HepG2 (cell line): ENCODE data around the gene SHISA9. TPM values are rescaled to one million over a fixed set of nuclear protein-coding genes. Genes with fewer than 3 reads are reported as not detected.

Experiments used
- ATAC-seq: fragments of 200-7000 bp; cut with Tn5 transposase; 3 replicates; pipeline ENCODE4 v1.9.1; 2020; ENCODE audit warnings: mild to moderate bottlenecking, moderate library complexity
- BruUV-seq: library from RNA; stranded (reverse); fragments of 400-500 nt; replicated peaks from 2 replicates; lab custom pipeline; 2021; lab: Mats Ljungman, UMichigan
- CTCF ChIA-PET: fragments of 300-600 bp; formaldehyde crosslinking; extraction: SDS; loops from one replicate; lab custom pipeline; 2021; ENCODE audit warnings: low total read pairs, inconsistent platforms, low intra/inter-chr PET ratio; lab: Yijun Ruan, JAX
- POLR2A ChIA-PET: fragments of 350-600 bp; sonication (Branson Sonifier 250); formaldehyde crosslinking; loops from one replicate; lab custom pipeline; 2020; ENCODE audit warnings: antibody characterized with exemption, inconsistent platforms; lab: Yijun Ruan, JAX
- DNase-seq: peaks from one replicate; pipeline ENCODE4 v3.0.0-alpha.2; 2015; ENCODE audit warnings: low spot score
- FAIRE-seq: peaks from 3 replicates; lab custom pipeline; 2011; peaks lifted over from hg19 to GRCh38; lab: Jason Lieb, UNC
- H2AFZ ChIP-seq: one replicate; pipeline ENCODE4 v1.6.1; 2011; ENCODE audit warnings: low read length, inconsistent platforms
- H3K27ac ChIP-seq: fragments of 300-600 bp; 3 replicates; pipeline ENCODE4 v1.8.0; 2011; ENCODE audit warnings: mixed run types, mild to moderate bottlenecking, mixed read lengths, low read length, inconsistent platforms; ENCODE audit not compliant: insufficient read depth; ENCODE audit errors: extremely low read length
- H3K27me3 ChIP-seq, 2 experiments: fragments of 200-600 bp in 1 of 2; 2 replicates in 1 of 2; 3 replicates in 1 of 2; pipeline versions ENCODE4 v1.6.0 to v1.8.0; 2011; ENCODE audit warnings: low read length in 2 of 2, mild to moderate bottlenecking in 2 of 2, moderate library complexity in 2 of 2, inconsistent platforms in 1 of 2; ENCODE audit not compliant: insufficient read depth in 2 of 2, control insufficient read depth in 1 of 2
- H3K36me3 ChIP-seq, 2 experiments: fragments of 200-600 bp in 1 of 2; replicated peaks in 1 of 2; 2 replicates in 1 of 2; 3 replicates in 1 of 2; pipeline versions ENCODE4 v1.5.1 to v1.8.0; 2011; ENCODE audit warnings: low read length in 2 of 2, inconsistent platforms in 1 of 2; ENCODE audit not compliant: insufficient read depth in 2 of 2, control insufficient read depth in 1 of 2
- H3K4me1 ChIP-seq: 2 replicates; pipeline ENCODE4 v1.5.1; 2012; ENCODE audit warnings: low read length, inconsistent platforms; ENCODE audit not compliant: insufficient read depth
- H3K4me2 ChIP-seq: 2 replicates; pipeline ENCODE4 v1.6.0; 2011; ENCODE audit warnings: low read depth, low read length, inconsistent platforms
- H3K4me3 ChIP-seq, 3 experiments: fragments of 200-600 bp in 1 of 3; sonication (generic), shearing (Covaris generic) in 1 of 3; replicated peaks in 1 of 3; 2 replicates each; pipeline ENCODE4 v1.5.1; 2011 to 2016; ENCODE audit warnings: low read length in 3 of 3, inconsistent platforms in 2 of 3, low read depth in 2 of 3, mild to moderate bottlenecking in 2 of 3, control low read depth in 1 of 3, mixed read lengths in 1 of 3; ENCODE audit not compliant: insufficient read depth in 1 of 3
- H3K79me2 ChIP-seq: one replicate; pipeline ENCODE4 v1.6.1; 2011; ENCODE audit warnings: low read length, inconsistent platforms; ENCODE audit not compliant: insufficient read depth
- H3K9ac ChIP-seq: 2 replicates; pipeline ENCODE4 v1.6.0; 2011; ENCODE audit warnings: mild to moderate bottlenecking, low read depth, low read length, inconsistent platforms; ENCODE audit not compliant: insufficient read depth
- H3K9me3 ChIP-seq: 2 replicates; pipeline ENCODE4 v1.5.1; 2012; ENCODE audit warnings: mild to moderate bottlenecking, low read length
- H4K20me1 ChIP-seq: 2 replicates; pipeline ENCODE4 v1.6.0; 2011; ENCODE audit warnings: inconsistent platforms, mild to moderate bottlenecking, low read length, moderate library complexity; ENCODE audit not compliant: insufficient read depth
- CCAR2 ChIP-seq: fragments of 200-400 bp; formaldehyde crosslinking; optimal IDR thresholded peaks from 2 replicates; pipeline ENCODE3; 2018; ENCODE audit warnings: low read depth, mild to moderate bottlenecking, low read length, moderate library complexity
- EEA1 ChIP-seq: sonication (generic); formaldehyde crosslinking; IDR thresholded peaks from 2 replicates; pipeline ENCODE4 v1.5.1; 2020; ENCODE audit warnings: mild to moderate bottlenecking, missing genetic modification reagents, borderline replicate concordance
- KLF9 ChIP-seq: IDR thresholded peaks from 2 replicates; pipeline ENCODE4 v1.6.1; 2016; ENCODE audit warnings: low read depth
- MAFF ChIP-seq: IDR thresholded peaks from 2 replicates; pipeline ENCODE4 v1.6.1; 2011; ENCODE audit warnings: low read depth, low read length, improper control_type of control experiment
- MAFG ChIP-seq: sonication (generic); formaldehyde crosslinking; IDR thresholded peaks from 2 replicates; pipeline ENCODE4 v1.5.1; 2020; ENCODE audit warnings: mild to moderate bottlenecking, missing genetic modification reagents
- MAFK ChIP-seq, 2 experiments: IDR thresholded peaks in 1 of 2; conservative IDR thresholded peaks in 1 of 2; 2 replicates each; pipeline ENCODE4 v1.6.1; 2011; ENCODE audit warnings: improper control_type of control experiment in 2 of 2, low read length in 2 of 2
- MAX ChIP-seq: IDR thresholded peaks from 2 replicates; pipeline ENCODE4 v1.6.1; 2012; ENCODE audit warnings: inconsistent platforms
- MAZ ChIP-seq, 2 experiments: sonication (generic) in 1 of 2; formaldehyde crosslinking in 1 of 2; IDR thresholded peaks; 2 replicates each; pipeline versions ENCODE4 v1.5.0 to v1.6.1; 2012 to 2020; ENCODE audit warnings: low read depth in 2 of 2, mild to moderate bottlenecking in 2 of 2, borderline replicate concordance in 1 of 2, improper control_type of control experiment in 1 of 2, low read length in 1 of 2, missing genetic modification reagents in 1 of 2, moderate library complexity in 1 of 2
- THAP11 ChIP-seq: IDR thresholded peaks from 2 replicates; pipeline ENCODE4 v1.6.1; 2016; ENCODE audit warnings: missing biosample characterization, missing genetic modification reagents
- TRIM24 ChIP-seq: sonication (generic); formaldehyde crosslinking; IDR thresholded peaks from 2 replicates; pipeline ENCODE4 v1.8.0; 2022; ENCODE audit warnings: mild to moderate bottlenecking, missing genetic modification reagents
- ZNF274 ChIP-seq: sonication (generic); formaldehyde crosslinking; IDR thresholded peaks from 2 replicates; pipeline ENCODE4 v1.5.1; 2020; ENCODE audit warnings: mild to moderate bottlenecking, missing genetic modification reagents
- ZNF331 ChIP-seq: sonication (generic); formaldehyde crosslinking; IDR thresholded peaks from 2 replicates; pipeline ENCODE4 v1.4.0; 2020; ENCODE audit warnings: missing genetic modification reagents
- ZNF367 ChIP-seq: sonication (generic); formaldehyde crosslinking; IDR thresholded peaks from 2 replicates; pipeline ENCODE4 v1.4.0; 2020; ENCODE audit warnings: missing genetic modification reagents, borderline replicate concordance
- ZNF597 ChIP-seq: sonication (generic); formaldehyde crosslinking; IDR thresholded peaks from 2 replicates; pipeline ENCODE4 v1.5.0; 2020; ENCODE audit warnings: missing genetic modification reagents
- ZNF768 ChIP-seq: sonication (generic); formaldehyde crosslinking; IDR thresholded peaks from 2 replicates; pipeline ENCODE4 v1.4.0; 2020; ENCODE audit warnings: missing genetic modification reagents
- WGBS: methylation state at CpG from one replicate; pipeline ENCODE4 v1.1.6; 2017; ENCODE audit warnings: low lambda C conversion rate; 5-methylcytosine and 5-hydroxymethylcytosine counted together
- in situ Hi-C: cut with HindIII; loops from 2 replicates; pipeline ENCODE4 v1.10.0; 2017; ENCODE audit warnings: low pct_unique_long_range_greater_than_20kb; ENCODE audit not compliant: extremely low pct_ligation_motif_present
- intact Hi-C: fragments of 100-400 bp; cut with micrococcal nuclease; formaldehyde crosslinking; loops from one replicate; pipeline ENCODE4 v1.10.0; 2022; ENCODE audit not compliant: unreplicated experiment
- polyA plus RNA-seq, 8 experiments: library from polyadenylated mRNA; depleted of rRNA in 3 of 8; stranded (reverse) in 7 of 8; unstranded in 1 of 8; fragments of >200 nt; fragmentation: Illumina TruSeq in 4 of 8; extraction: Trizol in 4 of 8; gene quantifications; 2 replicates each; pipeline versions ENCODE4 v1.2.1 to v1.2.3, GENCODE V29; 2011 to 2016; ENCODE audit warnings: low read depth in 4 of 8, missing spikeins in 1 of 8, mixed read lengths in 1 of 8; ENCODE audit not compliant: insufficient read depth in 1 of 8
- total RNA-seq, 5 experiments: library from RNA; depleted of rRNA; stranded (reverse); fragments of >200 nt; fragmentation: Illumina TruSeq; extraction: Trizol; gene quantifications; 2 replicates each; pipeline ENCODE4 v1.2.3, GENCODE V29; 2016; ENCODE audit warnings: low read depth in 1 of 5

Gene SHISA9
- total and polyA plus RNA-seq, 2 of the 13 experiments (the other 11 are each of a cell fraction or from before 2014, with no cell fraction given): 0.01 TPM; not detected in 1

DNA sequence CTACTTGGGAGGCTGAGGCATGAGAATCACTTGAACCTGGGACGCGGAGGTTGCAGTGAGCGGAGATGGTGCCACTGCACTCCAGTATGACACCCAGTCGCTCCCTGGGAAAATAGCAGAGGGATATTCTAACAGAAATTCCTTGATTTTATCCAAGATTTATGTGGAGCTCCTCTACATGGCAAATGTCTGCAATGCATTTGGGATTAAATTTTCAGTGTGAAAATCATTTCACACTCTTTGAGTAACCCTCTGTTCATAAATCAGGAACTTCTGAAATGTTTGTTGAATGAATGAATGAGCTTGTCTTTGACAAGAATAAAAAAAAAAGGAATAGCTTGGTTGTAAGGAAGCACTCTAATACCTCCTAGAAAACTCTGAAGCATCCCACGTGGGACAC lies 305.8 kb downstream of the SHISA9 start (continued):
- TF ChIP-seq CCAR2 (no peak), KLF9 (CRISPR knock-in tag) (no peak), ZNF367 (CRISPR knock-in tag) (no peak), ZNF597 (CRISPR knock-in tag) (no peak), MAZ (IDR thresholded peaks at IDR 0.05; ENCODE audit: borderline replicate concordance, low read depth, low read length) (no peak), MAZ (CRISPR knock-in tag; IDR thresholded peaks at IDR 0.05; ENCODE audit: low read depth) (no peak)

DNA sequence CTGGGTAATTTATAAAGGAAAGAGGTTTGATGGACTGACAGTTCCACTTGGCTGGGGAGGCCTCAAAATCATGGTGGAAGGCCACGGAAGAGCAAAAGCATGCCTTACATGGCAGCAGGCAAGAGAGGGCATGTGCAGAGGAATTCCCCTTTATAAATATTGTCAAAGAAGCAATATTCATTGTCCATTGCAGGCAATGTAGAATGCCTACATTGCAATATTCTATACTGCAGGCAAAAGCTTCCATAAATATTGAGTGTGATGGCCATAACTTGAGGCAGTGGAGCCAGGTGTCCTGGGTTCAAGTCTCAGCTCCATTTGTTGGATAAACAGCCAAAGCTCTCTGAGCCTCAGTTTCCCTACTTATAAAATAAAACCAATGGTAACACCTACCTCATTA lies 322.3 kb downstream of the SHISA9 start:
- no peaks in the 10 kb centered on the region for H3K9me3 ChIP-seq
- 69% methylated on average over 1 of the region's 1 CpG for WGBS
- no peak overlapping the region for H2AFZ ChIP-seq
- H3K79me2 ChIP-seq: no peaks in the 10 kb centered on the region
- BruUV-seq: no TSS peak
- no peaks in the 10 kb centered on the region for H3K36me3 ChIP-seq
- no peak overlapping the region for H3K4me2 ChIP-seq
- no peak overlapping the region for H3K9ac ChIP-seq
- H3K27me3 ChIP-seq: no peaks in the 10 kb centered on the region
- ChIA-PET POLR2A (no interaction called here), CTCF (no interaction called here)
- ATAC-seq (no peak), DNase-seq (no peak), FAIRE-seq (no peak)
- no peak overlapping the region for H3K4me3 ChIP-seq
- H3K27ac ChIP-seq: no peak overlapping the region
- H4K20me1 ChIP-seq: no peaks in the 10 kb centered on the region
- H3K4me1 ChIP-seq: no peaks in the 10 kb centered on the region
- TF ChIP-seq MAFK (conservative IDR thresholded peaks at IDR 0.05 in 1 of 2, IDR thresholded peaks at IDR 0.05 in 1 of 2; ENCODE audit: low read length in 2 of 2): peak; percentile 68 to 71
- no peak for TF ChIP-seq MAFG (CRISPR knock-in tag)
- no peak for TF ChIP-seq MAX
- TF ChIP-seq ZNF331 (CRISPR knock-in tag): no peak
- TF ChIP-seq TRIM24: no peak
- no peak for TF ChIP-seq ZNF274 (CRISPR knock-in tag)
- peak; percentile 64 for TF ChIP-seq MAFF
- TF ChIP-seq EEA1 (CRISPR knock-in tag): no peak
- no peak for TF ChIP-seq THAP11 (CRISPR knock-in tag)
- no peak for TF ChIP-seq ZNF768 (CRISPR knock-in tag)
- intact Hi-C loops: no loop called here
- in situ Hi-C loops: no loop called here
